ENCODE measurements around the gene PXDN.

DNA sequence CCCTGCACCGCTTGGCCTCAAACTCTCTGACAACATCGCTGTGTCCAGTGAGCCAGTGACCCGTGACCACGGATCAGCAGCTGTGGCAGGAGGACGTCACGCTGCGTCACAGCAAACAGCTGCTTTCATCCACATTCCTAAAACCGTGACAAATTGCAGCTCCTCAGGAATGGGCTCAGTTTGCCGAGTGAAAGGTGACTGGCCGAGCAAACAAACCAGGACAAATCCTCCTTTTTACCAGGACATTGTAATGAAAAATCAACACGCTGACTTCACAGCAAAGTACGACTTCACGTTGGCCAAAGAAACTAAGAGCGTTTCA is 57.6 kb downstream of the PXDN start:
- TF ChIP-seq ZFP3 (CRISPR knock-in tag; IDR thresholded peaks at IDR 0.05) (no peak), BACH2 (CRISPR knock-in tag; IDR thresholded peaks at IDR 0.05; ENCODE audit: borderline replicate concordance) (no peak), ZC3H10 (CRISPR knock-in tag; IDR thresholded peaks at IDR 0.05) (no peak), ARNTL (CRISPR knock-in tag; IDR thresholded peaks at IDR 0.05; ENCODE audit: borderline replicate concordance, low read depth) (no peak), PATZ1 (CRISPR knock-in tag; IDR thresholded peaks at IDR 0.05; ENCODE audit: borderline replicate concordance) (no peak), ZFP30 (CRISPR knock-in tag; IDR thresholded peaks at IDR 0.05) (no peak), TCF4 (CRISPR knock-in tag; IDR thresholded peaks at IDR 0.05; ENCODE audit: borderline replicate concordance) (no peak), ZNF70 (CRISPR knock-in tag; IDR thresholded peaks at IDR 0.05) (no peak), ESRRG (CRISPR knock-in tag; IDR thresholded peaks at IDR 0.05) (no peak), GLIS3 (CRISPR knock-in tag; IDR thresholded peaks at IDR 0.05) (no peak), RARB (CRISPR knock-in tag; IDR thresholded peaks at IDR 0.05) (no peak), ISL1 (CRISPR knock-in tag; IDR thresholded peaks at IDR 0.05) (no peak)
- TF ChIP-seq, protein P1, sequence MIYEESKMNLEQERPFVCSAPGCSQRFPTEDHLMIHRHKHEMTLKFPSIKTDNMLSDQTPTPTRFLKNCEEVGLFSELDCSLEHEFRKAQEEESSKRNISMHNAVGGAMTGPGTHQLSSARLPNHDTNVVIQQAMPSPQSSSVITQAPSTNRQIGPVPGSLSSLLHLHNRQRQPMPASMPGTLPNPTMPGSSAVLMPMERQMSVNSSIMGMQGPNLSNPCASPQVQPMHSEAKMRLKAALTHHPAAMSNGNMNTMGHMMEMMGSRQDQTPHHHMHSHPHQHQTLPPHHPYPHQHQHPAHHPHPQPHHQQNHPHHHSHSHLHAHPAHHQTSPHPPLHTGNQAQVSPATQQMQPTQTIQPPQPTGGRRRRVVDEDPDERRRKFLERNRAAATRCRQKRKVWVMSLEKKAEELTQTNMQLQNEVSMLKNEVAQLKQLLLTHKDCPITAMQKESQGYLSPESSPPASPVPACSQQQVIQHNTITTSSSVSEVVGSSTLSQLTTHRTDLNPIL (CRISPR knock-in tag; IDR thresholded peaks at IDR 0.05; ENCODE audit: low read depth): no peak
